HCT116 (cell line): ENCODE measurements around the gene ZNF516.

ENCODE experiments used
- CTCF ChIP-seq, 3 experiments: fragments of 200-600 bp in 1 of 3; sonication (generic) in 1 of 3; IDR thresholded peaks in 2 of 3; conservative IDR thresholded peaks in 1 of 3; 2 replicates each; pipeline ENCODE4 v1.5.1; 2012 to 2017; ENCODE audit warnings: low read depth in 2 of 3, low read length in 2 of 3, antibody characterized with exemption in 1 of 3, borderline replicate concordance in 1 of 3, control low read depth in 1 of 3, mild to moderate bottlenecking in 1 of 3, mixed read lengths in 1 of 3, mixed run types in 1 of 3, moderate library complexity in 1 of 3; ENCODE audit not compliant: insufficient read depth in 1 of 3
- EGR1 ChIP-seq: IDR thresholded peaks from 2 replicates; pipeline ENCODE4 v1.6.1; 2012; ENCODE audit warnings: low read depth
- EZH2 ChIP-seq: fragments of 200-600 bp; sonication (generic); IDR thresholded peaks from 2 replicates; pipeline ENCODE4 v1.6.1; 2017; ENCODE audit warnings: antibody characterized with exemption, mixed run types
- EZH2phosphoT487 ChIP-seq: fragments of 200-600 bp; IDR thresholded peaks from 2 replicates; pipeline ENCODE4 v1.6.1; 2018; ENCODE audit warnings: antibody characterized with exemption, borderline replicate concordance
- MAX ChIP-seq: IDR thresholded peaks from 2 replicates; pipeline ENCODE4 v1.6.1; 2012
- POLR2A ChIP-seq: IDR thresholded peaks from 2 replicates; pipeline ENCODE4 v1.7.0; 2011; ENCODE audit warnings: borderline replicate concordance; ENCODE audit not compliant: insufficient read depth, insufficient read length; ENCODE audit errors: extremely low read depth
- POLR2AphosphoS5 ChIP-seq: IDR thresholded peaks from 2 replicates; pipeline ENCODE4 v1.6.1; 2011; ENCODE audit warnings: mild to moderate bottlenecking, low read depth, low read length, moderate library complexity
- REST ChIP-seq: IDR thresholded peaks from 2 replicates; pipeline ENCODE4 v1.6.1; 2012; ENCODE audit warnings: low read depth
- SP1 ChIP-seq: IDR thresholded peaks from 2 replicates; pipeline ENCODE4 v1.6.1; 2012; ENCODE audit warnings: low read depth
- YY1 ChIP-seq: IDR thresholded peaks from 2 replicates; pipeline ENCODE4 v1.6.1; 2011; ENCODE audit warnings: low read length, low read depth, moderate library complexity, mild to moderate bottlenecking; ENCODE audit not compliant: insufficient replicate concordance; ENCODE audit errors: extremely low read depth
- ZFX ChIP-seq: fragments of 450-650 bp; IDR thresholded peaks from 2 replicates; pipeline ENCODE4 v1.6.1; 2017
- ZNF274 ChIP-seq: fragments of 200-500 bp; sonication (Bioruptor generic); IDR thresholded peaks from 2 replicates; pipeline ENCODE4 v1.6.1; 2014; ENCODE audit warnings: mild to moderate bottlenecking, low read depth, low read length, inconsistent platforms

- no peak for TF ChIP-seq EZH2phosphoT487
- no peak for TF ChIP-seq CTCF (IDR thresholded peaks at IDR 0.05 in 2 of 3, conservative IDR thresholded peaks at IDR 0.05 in 1 of 3; ENCODE audit: borderline replicate concordance in 1 of 3, insufficient read depth in 1 of 3, low read depth in 2 of 3, low read length in 2 of 3)
- TF ChIP-seq YY1, result no peak
- no peak for TF ChIP-seq SP1
- no peak for TF ChIP-seq POLR2AphosphoS5
- no peak for TF ChIP-seq EZH2
- TF ChIP-seq POLR2A, result no peak
- no peak for TF ChIP-seq ZNF274
- TF ChIP-seq REST, result no peak
- no peak for TF ChIP-seq EGR1
- no peak for TF ChIP-seq ZFX
- no peak for TF ChIP-seq MAX
Measured at GRCh38 chr18:76490670-76491472, 4.2 kb downstream of the ZNF516 start.
